GM18909 (cell line): ENCODE data around the gene ST6GALNAC4.
A peak's percentile ranks its signal among the peaks of the same experiment; 100 is the strongest.
"Not testable (repeated sequence)": the region's sequence is repeated elsewhere in the genome, so short reads cannot be mapped to it uniquely, and the experiment has no call there.

Experiments
- ATAC-seq: cut with Tn5 transposase; IDR thresholded peaks from one replicate; pipeline ENCODE4 v1.9.1; 2021; ENCODE audit warnings: mild to moderate bottlenecking; ENCODE audit not compliant: unreplicated experiment, poor library complexity

The ST6GALNAC4 gene

DNA sequence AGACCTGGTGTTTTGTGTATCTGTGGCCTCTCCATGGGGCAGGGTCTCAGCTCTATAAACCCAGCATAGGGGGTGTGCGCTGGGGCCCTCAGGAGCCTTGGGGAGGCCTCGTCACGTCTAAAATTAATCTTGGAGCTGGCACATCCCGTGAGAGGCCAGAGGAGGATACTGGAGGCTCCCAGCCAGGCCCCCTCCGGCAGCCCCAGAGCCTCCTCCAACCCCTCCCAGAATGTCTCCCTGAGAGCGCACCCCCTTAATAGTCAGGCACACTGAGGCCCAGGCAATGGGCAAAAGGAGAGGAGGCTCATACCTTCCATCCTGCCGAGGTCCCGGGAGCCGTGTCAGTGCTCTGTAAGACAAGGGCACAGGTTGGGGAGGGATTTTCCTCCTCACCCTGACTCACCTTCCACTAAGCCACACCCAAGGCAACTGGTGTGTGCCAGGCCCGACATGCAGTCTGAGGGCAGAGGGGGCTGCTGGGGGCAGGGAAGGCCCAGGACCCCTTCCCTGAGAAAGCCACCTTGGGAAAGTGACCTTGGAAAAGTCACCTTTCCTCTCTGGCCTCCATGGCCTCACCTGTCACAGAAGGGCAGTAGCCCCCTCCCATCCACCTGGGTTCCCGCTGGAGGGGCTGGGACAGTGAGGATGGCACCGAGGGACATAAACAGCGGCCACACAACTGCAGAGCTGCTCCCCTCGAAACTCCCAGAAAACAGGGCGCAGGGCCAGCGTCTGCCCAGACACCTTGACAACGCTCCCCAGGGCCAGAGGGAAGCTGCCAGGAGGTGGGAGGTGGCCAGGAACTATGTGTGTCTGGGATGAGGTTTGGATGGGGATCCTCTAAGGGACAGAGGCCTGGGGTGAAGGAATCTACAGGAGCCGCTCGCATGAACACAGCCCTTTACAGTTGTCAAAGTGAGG is 42.3 kb downstream of the ST6GALNAC4 start:
- no peak for ATAC-seq

DNA sequence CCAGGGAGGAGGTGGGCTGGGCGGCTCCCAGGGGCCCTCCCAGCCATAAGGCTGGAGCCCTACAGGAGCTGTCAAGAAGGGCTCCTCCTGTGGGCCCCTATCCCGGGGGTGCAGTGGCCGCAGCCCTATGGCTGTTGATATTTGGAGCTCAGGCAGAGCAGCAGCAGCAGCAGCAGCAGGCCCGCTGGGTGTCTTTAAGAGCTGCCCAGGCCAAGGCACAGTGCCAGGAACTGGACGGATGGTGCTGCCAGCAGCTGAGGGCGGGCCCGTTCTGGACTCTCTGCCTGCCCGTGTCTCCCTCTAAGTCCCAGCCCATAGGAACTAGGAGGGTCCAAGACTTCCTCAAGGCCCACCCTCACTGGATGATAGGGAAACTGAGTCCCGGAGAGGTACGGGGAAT is 43.0 kb downstream of the ST6GALNAC4 start:
- no peak for ATAC-seq

DNA sequence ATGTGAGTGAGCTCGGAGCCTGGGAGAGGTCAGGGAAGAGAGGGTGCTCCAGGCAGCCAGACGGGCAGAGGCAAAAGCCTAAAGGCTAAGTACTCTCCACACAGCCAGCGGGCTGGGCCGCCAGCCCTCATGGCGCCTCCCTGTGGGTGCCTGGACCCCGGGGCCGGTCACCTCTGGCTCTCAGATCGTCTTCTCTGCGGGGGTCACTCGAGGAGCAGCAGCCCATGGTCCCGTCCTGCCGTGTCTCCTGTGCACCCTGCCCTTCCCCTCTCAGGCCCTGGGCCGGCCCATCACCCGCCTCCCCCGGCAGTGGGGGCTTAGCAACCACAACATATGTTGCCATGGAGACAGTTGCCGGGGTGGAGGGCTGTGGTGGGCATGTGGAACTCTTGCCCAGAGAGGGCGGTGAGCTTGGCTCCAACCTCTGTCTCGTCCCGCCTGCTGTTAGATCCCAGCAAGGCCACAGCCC is 43.6 kb downstream of the ST6GALNAC4 start:
- ATAC-seq = no peak

DNA sequence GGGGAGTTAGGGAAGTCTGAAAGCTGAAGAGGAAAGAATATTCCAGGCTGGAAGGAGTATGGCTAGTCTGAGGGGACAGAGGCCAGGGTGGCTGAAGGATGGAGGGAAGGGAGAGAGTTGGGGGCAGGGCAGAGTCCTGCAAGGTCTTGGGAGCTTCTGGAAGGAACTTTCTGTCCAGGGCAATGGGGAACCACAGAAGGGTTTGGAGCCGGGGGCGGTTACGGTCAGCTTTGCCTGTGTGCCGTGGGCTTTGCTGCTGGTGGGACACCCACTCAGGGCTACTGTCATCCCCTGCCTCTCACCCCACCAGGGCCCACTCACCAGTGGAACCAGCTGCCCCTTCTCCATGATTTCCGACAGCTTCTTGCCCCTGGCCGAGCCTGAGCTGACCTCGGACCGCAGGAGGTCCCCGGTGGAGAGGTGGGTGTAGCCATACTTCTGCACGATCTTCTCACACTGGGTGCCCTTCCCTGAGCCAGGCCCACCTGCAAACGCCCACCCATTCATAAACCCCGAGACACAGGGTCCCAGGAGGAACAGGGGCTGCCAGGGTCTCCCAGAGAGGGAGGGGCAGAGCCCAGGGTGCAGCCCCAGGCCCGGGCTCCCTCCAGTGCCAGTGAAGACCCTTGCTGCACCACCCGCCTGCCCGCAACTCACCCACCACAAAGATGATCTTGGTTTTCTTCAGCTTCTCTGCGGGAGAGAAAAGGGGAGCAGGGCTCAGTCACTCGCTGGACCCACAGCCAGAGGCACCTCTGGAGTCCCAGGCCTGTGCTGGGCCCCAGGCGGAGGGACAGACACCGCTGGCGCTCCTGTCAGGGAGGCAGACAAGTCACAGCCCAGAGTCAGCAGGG is 44.2 kb downstream of the ST6GALNAC4 start:
- no peak for ATAC-seq

DNA sequence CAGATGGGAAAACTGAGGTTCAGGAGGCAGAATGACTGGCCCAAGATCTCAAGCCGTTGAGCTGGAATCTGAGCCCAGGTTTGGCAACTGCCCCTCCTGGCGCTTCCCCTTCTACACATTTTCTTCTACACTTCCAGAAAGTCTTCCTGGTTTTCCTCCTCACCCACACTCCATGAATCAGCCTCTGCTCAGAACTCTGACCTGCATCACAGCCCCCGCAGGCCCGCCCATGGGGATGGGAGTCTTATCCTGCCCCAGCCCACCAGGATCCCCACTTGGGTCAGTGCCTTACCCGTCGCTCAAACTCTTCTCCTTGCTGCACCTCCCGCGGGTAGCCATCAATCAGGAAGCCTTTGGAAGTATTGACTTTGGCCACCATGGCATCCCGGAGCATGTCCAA is 45.3 kb downstream of the ST6GALNAC4 start:
- ATAC-seq = no peak

DNA sequence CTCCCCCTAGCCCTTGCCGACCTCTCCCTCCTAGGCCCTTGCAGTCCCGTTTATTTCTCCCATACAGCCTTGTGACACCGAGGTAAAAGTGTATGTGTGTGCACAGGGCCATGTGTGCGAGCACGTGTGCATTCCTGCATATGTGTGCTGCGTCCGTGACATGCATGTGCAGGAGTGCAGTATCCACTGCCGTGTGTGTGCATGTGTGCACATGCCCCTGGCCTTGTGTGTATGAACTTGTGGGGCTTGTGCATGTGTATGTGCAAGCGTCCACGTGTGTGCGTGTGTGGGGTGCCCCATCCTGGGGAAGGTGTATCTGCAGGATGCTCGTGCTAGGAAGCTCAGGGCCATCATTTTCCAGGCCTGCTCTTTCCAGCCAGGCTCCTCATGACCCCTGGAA is 46.0 kb downstream of the ST6GALNAC4 start:
- ATAC-seq = no peak

DNA sequence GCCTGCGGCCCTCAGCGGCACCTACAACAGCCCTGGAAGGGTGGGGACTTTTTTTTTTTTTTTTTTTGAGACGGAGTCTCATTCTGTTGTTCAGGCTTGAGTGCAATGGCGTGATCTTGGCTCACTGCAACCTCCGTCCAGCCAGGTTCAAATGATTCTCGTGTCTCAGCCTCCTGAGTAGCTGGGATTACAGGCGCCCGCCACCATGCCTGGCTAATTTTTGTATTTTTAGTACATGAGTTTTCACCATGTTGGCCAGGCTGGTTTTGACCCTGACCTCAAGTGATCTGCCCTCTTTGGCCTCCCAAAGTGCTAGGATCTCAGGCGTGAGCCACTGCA is 46.7 kb downstream of the ST6GALNAC4 start:
- not testable (repeated sequence) for ATAC-seq

DNA sequence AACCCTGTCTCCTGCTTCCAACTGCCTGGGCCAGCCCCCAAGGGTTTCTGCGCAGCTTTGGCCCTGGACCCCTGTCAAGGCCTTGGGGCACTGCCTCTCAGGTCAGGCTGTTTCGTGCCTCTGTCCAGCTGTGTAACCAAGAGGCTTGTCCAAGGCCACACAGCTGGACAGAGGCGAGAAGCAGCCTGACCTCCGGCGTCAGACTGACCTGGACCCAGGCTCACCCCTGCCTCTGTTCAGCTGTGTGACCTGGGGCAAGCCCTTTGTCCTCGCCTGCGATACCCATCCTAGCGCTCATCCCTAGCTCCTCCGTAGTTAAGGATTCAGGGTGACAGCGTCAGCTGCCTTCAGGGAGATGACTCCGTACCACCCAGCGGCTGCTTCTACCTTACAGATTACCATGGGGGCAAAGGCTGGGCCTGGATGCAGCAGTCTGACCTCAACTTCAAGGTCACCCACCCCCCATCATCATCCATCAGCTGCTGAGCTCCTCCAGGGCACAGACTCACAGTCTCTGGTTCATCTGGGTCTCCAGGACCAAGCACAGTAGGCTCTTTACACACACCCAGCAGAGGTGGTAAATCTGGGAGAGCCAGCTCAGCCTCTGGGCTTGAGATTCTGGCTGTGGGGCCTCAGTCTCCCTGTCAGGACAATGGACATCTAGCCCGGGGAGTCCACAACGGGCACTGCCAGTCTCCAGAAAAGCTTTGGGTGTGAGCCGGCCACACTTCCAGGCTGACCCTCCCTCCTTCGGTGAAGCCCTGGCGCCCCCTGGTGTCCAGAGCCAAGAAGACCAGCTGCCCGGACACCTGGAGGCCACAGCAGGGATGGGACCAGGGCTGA is 47.3 kb downstream of the ST6GALNAC4 start:
- ATAC-seq = peak; percentile 54

DNA sequence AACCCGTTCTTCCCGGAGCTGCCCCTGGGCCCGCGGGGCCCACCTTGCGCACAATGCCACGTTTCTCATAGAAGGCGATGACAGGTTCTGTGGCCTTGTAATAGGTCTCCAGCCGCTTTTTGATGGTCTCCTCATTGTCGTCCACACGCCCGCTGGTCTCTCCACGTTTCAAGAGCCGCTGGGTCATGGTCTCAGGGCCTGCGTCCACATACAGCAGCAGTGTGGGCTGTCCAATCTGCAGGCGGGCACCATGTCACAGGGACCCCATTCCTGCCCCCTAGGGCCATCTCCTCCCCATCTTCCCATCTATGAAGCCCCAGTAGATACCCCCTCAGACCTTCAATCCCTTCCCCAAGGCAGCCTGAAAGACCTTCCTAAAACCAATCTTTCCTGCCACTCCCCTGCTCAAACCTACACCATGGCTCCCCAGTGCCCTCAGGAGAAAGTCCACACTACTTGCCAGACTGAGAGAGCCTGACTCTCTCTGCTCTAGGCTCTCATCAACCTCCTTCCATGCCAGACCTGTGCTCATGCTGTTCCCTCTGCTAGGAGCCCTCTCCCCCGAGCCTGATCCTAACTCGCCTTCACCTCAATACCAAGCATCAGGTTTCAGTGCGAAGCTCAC is 48.5 kb downstream of the ST6GALNAC4 start:
- ATAC-seq = no peak

DNA sequence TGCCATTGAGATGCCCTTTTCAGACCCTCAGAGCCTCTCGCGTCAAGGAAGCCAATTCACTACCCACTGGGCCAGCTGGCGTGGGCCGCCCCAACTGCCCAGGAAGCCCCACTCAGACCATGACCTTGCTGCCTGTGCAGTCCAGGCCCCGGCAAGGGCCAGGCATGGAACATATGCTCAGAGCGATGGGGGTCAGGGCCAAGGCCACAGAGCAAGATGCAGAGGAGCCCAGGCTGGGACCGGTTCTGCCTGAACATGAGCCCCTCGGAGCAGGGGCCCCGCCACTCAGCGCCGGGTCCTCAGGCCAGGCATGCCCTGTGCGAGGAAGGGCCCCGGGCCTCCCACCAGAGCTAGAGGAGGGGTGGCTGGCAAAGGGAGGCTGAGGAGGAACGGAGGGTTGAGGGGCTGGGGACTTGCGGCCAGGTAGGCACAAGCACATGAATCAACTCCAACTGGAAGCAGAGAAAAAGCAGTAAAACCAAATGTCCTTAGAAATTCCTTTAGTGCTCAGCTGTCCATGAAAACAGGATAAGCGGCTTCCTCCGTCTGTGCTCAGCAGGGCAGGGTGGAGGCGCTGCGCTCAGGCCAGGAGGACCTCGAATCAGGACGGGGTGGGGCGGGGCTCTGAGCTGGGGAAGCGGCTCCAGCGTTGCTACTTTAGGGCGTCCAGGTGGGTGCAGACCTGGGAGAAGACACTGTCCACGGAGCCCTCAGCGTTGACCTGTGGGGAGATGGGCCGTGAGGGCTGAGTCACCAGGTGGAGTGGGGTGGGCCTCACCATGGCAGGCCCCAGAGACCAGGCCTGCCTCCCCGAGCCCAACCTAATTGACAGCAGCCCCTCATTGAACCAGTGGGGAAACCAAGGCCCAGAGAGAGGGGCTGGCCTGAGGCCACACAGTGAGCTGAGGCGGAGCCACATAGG is 49.2 kb downstream of the ST6GALNAC4 start:
- no peak for ATAC-seq

DNA sequence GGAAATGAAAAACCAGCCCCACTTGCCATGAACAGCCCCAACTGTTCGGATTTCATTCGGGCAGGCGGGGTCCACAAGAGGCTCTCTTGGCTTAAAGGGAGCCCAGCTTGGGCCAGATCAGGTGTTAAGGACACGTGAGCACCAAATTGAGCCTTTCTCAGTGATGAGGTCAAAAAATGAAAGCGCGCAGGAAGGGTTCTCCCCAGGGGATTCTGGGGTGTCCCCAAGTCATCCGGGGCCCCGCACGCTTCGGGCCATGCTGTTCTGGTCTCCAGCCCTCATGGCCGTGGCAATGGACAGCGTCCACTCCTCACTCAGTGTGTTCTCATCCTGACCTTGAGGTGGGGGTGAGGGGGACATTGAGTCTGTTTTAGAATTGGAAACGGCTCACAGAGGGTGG is 50.3 kb downstream of the ST6GALNAC4 start:
- no peak for ATAC-seq

DNA sequence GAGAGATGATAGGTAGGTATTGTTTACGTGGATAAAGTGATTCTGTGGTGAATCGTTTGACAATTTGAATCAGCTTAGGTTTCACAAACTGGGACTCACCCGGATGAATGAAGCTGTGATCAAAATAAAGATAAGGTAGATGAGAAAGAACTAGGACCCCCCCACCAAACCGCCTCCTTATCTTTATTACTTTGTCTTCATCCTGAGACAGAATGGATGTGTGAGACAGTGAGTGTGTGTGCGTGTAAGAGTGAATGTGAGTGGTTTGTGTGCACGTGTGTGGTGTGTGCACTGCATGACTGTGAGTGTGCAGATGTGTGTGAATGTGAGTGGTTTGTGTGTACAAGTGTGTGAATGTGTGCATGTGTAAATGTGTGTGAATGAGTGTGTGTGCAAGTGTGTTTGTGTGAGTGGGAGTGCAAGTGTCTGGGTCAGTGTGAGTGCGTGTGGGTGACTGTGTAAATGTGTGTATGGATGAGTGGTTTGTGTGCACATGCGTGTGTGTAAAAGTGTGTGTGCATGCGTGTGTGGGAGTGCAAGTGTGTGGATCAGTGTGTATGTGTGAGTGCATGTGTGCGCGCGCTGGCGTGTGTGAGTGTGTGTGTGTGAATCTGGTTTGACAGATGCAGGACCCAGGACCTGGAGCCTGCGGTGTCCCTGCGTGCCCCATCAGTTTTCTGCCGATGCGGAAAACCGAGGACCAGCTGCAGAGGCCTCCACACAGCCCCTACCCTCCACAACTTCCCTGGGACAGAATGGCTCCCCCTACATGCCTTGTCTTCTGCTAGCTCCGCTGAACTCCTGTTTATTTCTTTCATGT is 51.0 kb downstream of the ST6GALNAC4 start:
- ATAC-seq = no peak

DNA sequence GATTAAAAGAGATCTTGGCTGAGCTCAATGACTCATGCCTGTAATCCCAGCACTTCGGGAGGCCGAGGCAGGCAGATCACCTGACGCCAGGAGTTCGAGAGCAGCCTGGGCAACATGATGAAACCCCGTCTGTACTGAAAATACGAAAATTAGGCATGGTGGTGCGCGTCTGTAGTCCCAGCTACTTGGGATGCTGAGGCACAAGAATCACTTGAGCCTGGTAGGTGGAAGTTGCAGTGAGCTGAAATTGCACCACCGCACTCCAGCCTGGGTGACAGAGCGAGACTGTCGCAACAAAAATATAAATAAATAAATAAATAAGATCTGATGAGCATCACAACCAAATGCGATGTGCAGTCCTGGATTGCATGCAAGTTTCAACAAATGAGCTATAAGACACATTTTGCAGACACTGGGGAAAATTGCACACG is 53.6 kb downstream of the ST6GALNAC4 start:
- no peak for ATAC-seq

DNA sequence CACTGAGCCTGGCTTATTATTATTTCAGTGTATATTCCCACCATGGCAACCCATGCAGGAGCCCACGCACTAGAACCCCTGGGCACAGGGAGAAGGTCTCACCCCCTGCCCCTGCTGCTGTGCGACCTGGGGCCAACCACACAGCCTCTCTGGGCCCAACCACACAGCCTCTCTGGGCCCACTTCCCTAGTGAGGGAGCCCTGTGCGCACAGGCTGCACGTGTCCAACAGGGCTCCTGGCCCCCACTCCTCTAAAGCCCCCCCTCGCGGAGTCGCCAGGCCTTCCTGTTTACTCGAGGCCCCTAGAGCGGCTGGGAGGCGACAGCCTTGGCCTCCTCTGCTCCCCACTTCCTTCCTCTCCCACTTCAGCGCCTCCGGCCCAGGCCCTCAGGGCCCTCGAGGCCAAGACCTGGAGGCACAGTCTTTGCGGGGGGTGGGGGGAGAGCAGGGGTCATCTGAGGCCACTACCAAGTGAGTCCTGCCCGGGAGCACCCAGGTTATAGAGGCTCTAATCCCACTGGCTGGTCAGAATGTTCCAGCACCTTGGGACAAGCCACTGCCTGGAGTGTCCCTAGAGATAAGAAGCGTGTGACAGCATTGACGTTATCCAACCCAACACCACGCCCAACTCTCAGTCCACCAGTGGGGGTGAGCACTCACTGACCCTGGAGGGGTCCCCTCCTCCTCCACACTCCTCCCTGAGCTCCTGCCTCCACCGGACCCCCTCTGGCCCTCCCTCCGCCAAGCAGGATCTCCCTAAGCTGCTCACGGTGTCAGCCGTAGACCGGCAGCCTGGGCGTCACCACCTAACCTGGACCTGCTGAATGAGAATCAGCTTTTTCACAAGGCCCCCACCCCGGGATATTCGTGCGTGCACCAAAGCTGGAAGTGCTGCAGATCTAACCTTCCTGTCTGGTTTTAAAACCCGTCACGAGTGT is 54.5 kb downstream of the ST6GALNAC4 start:
- ATAC-seq = no peak

DNA sequence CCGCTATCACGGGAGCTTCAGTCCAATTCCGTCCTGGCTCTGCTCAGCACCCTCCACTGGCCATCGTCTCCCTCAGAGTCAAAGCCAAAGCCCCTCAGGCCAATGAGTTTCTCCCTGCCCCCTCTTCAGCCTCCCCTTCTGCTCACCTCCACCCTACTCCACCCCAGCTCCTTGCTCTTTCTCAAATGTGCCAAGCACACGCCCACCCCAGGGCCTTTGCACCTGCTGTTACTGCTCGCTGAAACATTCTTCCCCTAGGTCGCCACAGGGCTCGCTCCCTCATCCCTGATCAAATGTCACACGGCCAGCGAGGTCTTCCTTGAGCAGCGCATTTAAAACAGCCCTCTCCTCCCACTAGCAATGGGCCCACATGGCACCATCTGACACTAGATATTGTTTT is 56.1 kb downstream of the ST6GALNAC4 start:
- ATAC-seq = no peak

DNA sequence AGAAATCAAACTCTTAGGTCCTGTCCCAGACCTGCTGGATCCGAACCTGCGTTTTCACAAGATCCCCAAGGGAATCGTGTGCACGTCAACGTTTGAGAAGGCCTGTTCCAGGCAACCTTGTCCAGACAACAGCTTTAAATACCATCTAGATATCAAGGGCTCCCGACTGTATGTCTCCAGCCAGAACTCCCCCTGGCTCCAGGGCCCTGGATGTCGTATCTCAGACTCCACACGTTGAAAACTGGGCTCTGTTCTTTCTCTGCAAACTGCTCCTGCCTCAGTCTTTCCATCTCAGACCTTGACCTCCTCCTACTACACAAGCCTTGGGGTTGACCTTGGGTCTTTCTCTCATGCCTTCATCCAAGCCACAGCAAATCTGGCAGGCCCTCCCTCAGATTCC is 56.6 kb downstream of the ST6GALNAC4 start:
- ATAC-seq = no peak

DNA sequence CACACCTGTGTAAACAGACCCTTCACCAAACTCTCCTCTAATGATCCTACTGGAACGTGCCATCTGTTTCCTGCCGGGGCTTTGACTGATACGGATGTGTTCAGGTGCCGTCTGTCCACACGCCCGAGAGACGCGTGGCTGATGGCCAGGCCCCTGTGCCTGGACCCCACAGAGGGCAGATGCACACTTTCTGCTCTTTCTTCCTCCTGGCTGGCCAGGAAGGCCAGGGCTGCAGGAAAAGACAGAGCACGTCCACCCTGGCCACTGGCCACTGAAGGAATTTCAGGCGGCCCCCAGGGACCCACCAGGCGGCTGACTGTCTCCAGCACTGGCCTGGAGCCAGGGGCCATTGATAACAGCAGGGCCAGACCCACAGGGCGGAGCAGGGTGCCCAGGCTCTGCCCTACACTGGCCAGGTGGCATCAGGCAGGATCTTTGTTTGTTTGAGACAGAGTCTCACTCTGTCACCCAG is 58.8 kb downstream of the ST6GALNAC4 start:
- ATAC-seq = no peak
